H54 (cell line): ENCODE data around the gene SORCS3.

Source experiments
- DNase-seq: peaks from one replicate; pipeline ENCODE4 v3.0.0; 2011; ENCODE audit warnings: low spot score, mixed read lengths; ENCODE audit not compliant: insufficient read length
- FAIRE-seq: peaks from 3 replicates; lab custom pipeline; 2011; peaks lifted over from hg19 to GRCh38; lab: Jason Lieb, UNC
- POLR2A ChIP-seq: IDR thresholded peaks from 2 replicates; pipeline ENCODE4 v1.6.1; 2011; ENCODE audit warnings: low read depth, mild to moderate bottlenecking, low read length

The SORCS3 gene

GRCh38 chr10:104899779-104900178, 258.7 kb downstream of the SORCS3 start:
- no peak for DNase-seq
- no peak for TF ChIP-seq POLR2A
- FAIRE-seq: no peak

DNA sequence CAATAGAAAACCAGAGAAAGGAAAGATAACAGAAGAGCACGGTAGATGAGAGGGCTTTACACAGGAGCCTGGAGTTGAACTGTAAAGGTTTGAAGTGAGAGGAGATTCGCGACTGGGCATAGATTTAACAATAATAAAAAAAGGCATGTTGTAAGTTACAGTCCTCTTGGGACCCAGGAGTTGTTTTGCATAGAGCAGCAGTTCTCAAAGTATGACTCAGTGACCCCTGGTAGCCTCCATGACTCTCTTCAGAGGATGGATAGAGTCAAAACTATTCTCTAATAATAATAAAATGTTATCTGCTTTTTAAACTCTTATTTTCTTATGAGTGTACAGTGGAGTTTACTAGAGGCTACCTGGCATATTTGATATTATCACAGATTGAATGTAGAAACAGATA, 262.3 kb downstream of the SORCS3 start:
- DNase-seq: no peak
- no peak for FAIRE-seq
- TF ChIP-seq POLR2A: no peak

DNA sequence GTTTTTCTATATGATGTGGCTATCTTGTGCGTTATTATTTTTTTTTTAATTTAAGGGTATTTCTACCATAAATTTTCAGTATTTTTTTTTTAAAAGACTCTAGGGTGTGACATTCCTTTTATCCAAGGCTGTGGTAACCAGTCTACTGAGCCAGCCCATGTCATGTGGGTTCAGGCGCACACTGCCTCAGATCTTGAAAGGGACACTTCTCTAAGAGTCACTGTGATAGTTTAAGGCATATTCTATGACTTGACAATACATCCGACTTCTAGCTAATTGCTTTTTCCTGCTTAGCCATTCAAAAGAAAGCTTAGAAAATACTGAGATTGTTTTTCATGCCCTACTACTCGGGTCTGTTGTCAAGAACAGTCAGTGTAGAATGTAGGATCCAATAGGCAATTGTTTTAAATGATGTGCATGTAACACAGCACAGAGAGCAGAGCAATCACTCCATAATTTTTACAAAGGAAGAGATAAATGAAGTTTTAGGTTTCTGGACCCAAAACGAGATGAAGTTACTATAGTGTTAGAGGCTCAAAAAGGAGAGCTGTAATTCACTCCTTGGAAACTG, 263.7 kb downstream of the SORCS3 start:
- no peak for FAIRE-seq
- no peak for DNase-seq
- no peak for TF ChIP-seq POLR2A

DNA sequence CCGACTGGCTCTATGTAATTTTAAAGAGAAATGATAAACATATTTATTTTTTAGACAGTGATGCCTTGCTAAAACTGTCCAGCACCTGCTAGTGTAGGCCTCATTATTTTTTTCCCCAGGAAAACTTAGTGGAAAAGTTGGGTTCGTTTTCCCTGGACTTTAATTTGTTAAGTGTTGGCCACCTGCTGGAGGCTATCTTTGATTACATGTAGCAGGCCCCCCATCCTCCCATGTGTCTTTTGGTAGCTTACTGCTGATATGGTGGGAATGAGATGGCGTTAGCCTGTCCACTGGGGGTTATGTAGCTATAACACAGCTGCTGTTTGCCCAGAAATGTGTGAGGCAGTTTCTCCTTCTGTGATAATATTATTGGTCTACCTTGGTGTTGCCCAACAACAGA, 265.0 kb downstream of the SORCS3 start:
- no peak for FAIRE-seq
- DNase-seq: no peak
- no peak for TF ChIP-seq POLR2A

GRCh38 chr10:104907521-104907920, 266.4 kb downstream of the SORCS3 start:
- no peak for TF ChIP-seq POLR2A
- no peak for DNase-seq
- FAIRE-seq: no peak

GRCh38 chr10:104908581-104908980, 267.5 kb downstream of the SORCS3 start:
- no peak for TF ChIP-seq POLR2A
- FAIRE-seq: no peak
- no peak for DNase-seq

DNA sequence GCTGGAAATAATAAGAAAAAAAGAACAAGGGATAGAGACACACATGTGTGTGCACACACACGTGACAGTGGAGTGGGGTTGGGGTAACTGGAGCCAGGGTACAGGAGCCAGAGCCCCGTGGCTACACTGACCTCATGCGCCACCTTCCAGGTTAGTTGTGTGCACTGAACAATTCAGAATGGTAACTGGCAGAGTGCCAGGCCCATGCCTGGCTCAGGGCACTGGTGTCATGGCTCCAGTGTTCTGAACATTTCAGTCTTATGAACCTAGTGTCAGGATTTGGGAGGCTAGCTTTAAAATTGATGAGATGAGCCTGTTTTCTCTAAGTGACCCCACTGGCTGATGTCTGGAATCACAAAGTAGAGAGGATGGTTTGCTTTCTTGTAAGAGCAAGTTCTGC, 269.6 kb downstream of the SORCS3 start:
- no peak for TF ChIP-seq POLR2A
- no peak for DNase-seq
- no peak for FAIRE-seq

DNA sequence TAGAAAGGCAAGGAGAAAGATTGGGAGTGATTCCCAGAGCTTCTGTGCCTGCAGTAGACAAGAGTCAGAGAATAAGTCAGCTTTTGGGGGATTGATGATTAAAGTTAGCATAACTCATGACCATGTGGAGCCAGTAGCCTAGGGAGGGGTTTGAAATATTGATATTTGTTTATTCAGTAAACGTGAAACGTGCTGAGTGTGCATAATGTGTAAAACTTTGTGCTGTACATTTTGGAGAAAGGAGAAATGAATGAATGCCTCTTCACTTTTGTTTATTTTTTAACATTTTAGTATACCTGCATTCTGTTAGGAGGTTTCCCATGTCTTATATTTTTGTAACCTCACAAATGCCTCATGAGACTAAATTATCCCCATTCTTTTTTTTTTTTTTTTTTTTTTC, 272.3 kb downstream of the SORCS3 start:
- TF ChIP-seq POLR2A: no peak
- DNase-seq (no peak), FAIRE-seq (no peak)

DNA sequence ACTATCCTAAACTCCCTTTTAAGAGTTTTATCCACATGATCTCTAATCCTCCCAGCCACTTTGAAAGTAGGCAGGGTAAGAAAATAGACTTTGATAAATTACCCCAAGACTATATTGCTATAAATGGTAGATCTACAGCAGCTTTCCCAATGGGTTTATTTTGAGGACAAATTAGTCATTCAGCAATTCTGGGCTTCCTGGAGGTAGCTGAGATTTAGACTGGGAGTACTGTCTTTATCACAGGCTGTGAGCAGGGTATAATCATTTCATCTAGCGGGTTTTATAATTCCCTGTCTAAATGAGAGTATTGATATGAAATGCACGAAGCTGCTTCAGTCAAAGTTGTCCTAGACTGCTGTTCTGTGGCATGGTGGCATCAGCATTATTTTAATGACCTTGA, 279.4 kb downstream of the SORCS3 start:
- FAIRE-seq (no peak), DNase-seq (no peak)
- TF ChIP-seq POLR2A: no peak

GRCh38 chr10:104921763-104922162, 280.7 kb downstream of the SORCS3 start:
- DNase-seq (no peak), FAIRE-seq (no peak)
- no peak for TF ChIP-seq POLR2A

DNA sequence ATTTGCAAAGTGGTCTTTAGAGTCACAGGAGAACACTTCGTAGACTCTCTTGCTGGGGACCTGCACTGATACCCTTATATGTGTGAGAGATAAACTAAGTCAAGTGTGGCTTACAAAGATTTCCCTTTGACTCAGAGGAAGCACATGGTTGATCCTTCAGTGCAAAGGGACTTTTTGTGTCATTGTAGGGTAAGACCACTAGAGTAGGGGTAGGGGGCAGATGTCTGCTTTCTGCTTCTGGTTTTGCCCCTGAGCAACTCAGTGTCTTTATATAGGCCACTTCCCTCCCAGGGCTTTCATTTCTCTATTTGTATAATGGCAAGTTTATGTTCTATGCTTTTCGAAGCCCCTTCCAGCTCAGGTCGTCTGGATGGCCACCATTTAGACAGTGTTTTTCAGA, 281.7 kb downstream of the SORCS3 start:
- TF ChIP-seq POLR2A: no peak
- DNase-seq (no peak), FAIRE-seq (no peak)

DNA sequence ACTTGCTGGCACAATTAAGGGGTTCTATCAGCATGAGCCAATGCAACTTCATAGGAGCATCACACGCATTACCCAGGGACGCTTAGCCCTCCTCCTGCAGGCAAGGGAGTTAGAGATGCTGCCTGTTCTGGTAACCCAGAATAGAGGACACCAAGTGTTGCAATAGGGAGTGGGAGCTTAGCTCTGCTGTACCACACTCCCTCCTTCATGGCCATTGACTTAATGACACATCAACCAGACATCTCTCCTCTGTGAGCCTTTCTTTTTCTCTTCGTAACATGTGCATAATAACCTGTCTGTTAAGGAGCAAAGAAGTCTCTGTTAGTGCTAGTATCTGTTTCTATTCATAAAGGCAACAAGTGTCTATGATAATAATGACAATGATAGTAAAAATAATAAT, 282.4 kb downstream of the SORCS3 start:
- no peak for TF ChIP-seq POLR2A
- FAIRE-seq (no peak), DNase-seq (no peak)

GRCh38 chr10:104924101-104924795, 283.2 kb downstream of the SORCS3 start:
- FAIRE-seq: no peak
- no peak for DNase-seq
- no peak for TF ChIP-seq POLR2A

- TF ChIP-seq POLR2A: no peak
- DNase-seq (peak; percentile 14), FAIRE-seq (no peak)
Observed at GRCh38 chr10:104925232-104925851, 284.3 kb downstream of the SORCS3 start.

DNA sequence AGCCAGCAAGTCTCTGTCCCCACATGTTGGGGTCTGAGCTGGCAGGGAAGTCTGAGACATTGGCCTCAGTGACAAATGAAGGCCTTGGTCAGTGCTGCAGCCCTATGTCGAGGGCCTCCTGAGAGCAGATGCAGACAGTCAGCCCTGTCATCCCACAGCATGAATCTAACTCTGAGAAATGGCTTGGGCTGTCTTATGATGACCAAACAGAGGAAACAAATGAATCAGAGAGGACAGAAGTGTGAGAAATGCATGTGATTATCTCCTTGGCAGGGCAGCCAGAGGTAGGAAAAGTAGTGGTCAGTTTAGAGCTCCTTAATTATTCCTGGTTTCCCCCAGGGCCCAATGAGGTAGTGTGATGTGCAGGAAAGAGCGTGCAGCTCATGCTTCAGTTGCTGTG, 287.6 kb downstream of the SORCS3 start:
- no peak for DNase-seq
- TF ChIP-seq POLR2A: no peak
- FAIRE-seq: no peak
